Fibroblast of lung (primary cell): Measurements from ENCODE around the gene LRRC3C. TPM values are rescaled to one million over a fixed set of nuclear protein-coding genes. Genes with fewer than 3 reads are reported as not detected.

Source experiments
- DNase-seq, 2 donors: peaks; one replicate each; pipeline versions ENCODE4 v3.0.0 to v3.0.0-alpha.2; 2010; ENCODE audit warnings: low read depth in 2 of 2
- H2AFZ ChIP-seq: 2 replicates; pipeline ENCODE4 v1.5.1; 2012; ENCODE audit warnings: low read length, control low read depth, inconsistent platforms
- H3K27ac ChIP-seq: 2 replicates; pipeline ENCODE4 v1.5.1; 2011; ENCODE audit warnings: low read length, control low read depth; ENCODE audit not compliant: insufficient read depth
- H3K27me3 ChIP-seq: 2 replicates; pipeline ENCODE4 v1.5.1; 2011; ENCODE audit warnings: mild to moderate bottlenecking, low read length; ENCODE audit not compliant: control insufficient read depth, insufficient read depth
- H3K36me3 ChIP-seq: 2 replicates; pipeline ENCODE4 v1.5.1; 2011; ENCODE audit warnings: low read length; ENCODE audit not compliant: control insufficient read depth, insufficient read depth
- H3K4me1 ChIP-seq: 2 replicates; pipeline ENCODE4 v1.5.1; 2011; ENCODE audit warnings: low read length; ENCODE audit not compliant: control insufficient read depth, insufficient read depth; ENCODE audit errors: extremely low read depth
- H3K4me2 ChIP-seq: 2 replicates; pipeline ENCODE4 v1.5.1; 2011; ENCODE audit warnings: low read length, control low read depth; ENCODE audit not compliant: insufficient read depth; ENCODE audit errors: extremely low read depth
- H3K4me3 ChIP-seq, 4 experiments: fragments of 200-600 bp in 1 of 4; sonication (generic) in 1 of 4; replicated peaks in 1 of 4; 2 replicates each; pipeline ENCODE4 v1.5.1; 2011 to 2016; ENCODE audit warnings: low read length in 4 of 4, low read depth in 3 of 4, mild to moderate bottlenecking in 3 of 4, control low read depth in 2 of 4, inconsistent platforms in 1 of 4, mixed read lengths in 1 of 4; ENCODE audit not compliant: insufficient read depth in 1 of 4; ENCODE audit errors: control extremely low read depth in 1 of 4
- H3K79me2 ChIP-seq: 2 replicates; pipeline ENCODE4 v1.5.1; 2012; ENCODE audit warnings: mild to moderate bottlenecking, low read length, inconsistent platforms; ENCODE audit not compliant: control insufficient read depth, insufficient read depth
- H3K9ac ChIP-seq: 2 replicates; pipeline ENCODE4 v1.5.1; 2011; ENCODE audit warnings: mild to moderate bottlenecking, low read length, control low read depth; ENCODE audit not compliant: insufficient read depth
- H3K9me3 ChIP-seq: 2 replicates; pipeline ENCODE4 v1.5.1; 2012; ENCODE audit warnings: low read depth, low read length; ENCODE audit not compliant: control insufficient read depth, insufficient read depth
- H4K20me1 ChIP-seq: 2 replicates; pipeline ENCODE4 v1.5.1; 2011; ENCODE audit warnings: low read length; ENCODE audit not compliant: control insufficient read depth, insufficient read depth; ENCODE audit errors: extremely low read depth
- EZH2 ChIP-seq: IDR thresholded peaks from 2 replicates; pipeline ENCODE4 v1.5.1; 2012; ENCODE audit warnings: low read length, control low read depth, mild to moderate bottlenecking; ENCODE audit errors: missing control alignments
- polyA plus RNA-seq, 2 donors: library from polyadenylated mRNA; depleted of rRNA in 1 of 2; stranded (reverse) in 1 of 2; unstranded in 1 of 2; fragments of >200 nt; gene quantifications; 2 replicates each; pipeline ENCODE4 v1.2.1, GENCODE V29; 2011 to 2012; ENCODE audit warnings: missing spikeins in 1 of 2
- total RNA-seq: library from RNA; depleted of rRNA; stranded (reverse); fragments of >200 nt; gene quantifications from 2 replicates; pipeline ENCODE4 v1.2.1, GENCODE V29; 2014
- TF ChIP-seq, protein P1 (sequence below), 2 donors: IDR thresholded peaks in 1 of 2; conservative IDR thresholded peaks in 1 of 2; 1 replicate in 1 of 2; 2 replicates in 1 of 2; pipeline ENCODE4 v1.5.1; 2011 to 2012; ENCODE audit warnings: low read length in 2 of 2, control low read depth in 1 of 2, inconsistent platforms in 1 of 2, low read depth in 1 of 2, mild to moderate bottlenecking in 1 of 2

LRRC3C gene
- total and polyA plus RNA-seq, 2 donors (not counting 1 experiment from before 2014, with no cell fraction given), result not detected

DNA sequence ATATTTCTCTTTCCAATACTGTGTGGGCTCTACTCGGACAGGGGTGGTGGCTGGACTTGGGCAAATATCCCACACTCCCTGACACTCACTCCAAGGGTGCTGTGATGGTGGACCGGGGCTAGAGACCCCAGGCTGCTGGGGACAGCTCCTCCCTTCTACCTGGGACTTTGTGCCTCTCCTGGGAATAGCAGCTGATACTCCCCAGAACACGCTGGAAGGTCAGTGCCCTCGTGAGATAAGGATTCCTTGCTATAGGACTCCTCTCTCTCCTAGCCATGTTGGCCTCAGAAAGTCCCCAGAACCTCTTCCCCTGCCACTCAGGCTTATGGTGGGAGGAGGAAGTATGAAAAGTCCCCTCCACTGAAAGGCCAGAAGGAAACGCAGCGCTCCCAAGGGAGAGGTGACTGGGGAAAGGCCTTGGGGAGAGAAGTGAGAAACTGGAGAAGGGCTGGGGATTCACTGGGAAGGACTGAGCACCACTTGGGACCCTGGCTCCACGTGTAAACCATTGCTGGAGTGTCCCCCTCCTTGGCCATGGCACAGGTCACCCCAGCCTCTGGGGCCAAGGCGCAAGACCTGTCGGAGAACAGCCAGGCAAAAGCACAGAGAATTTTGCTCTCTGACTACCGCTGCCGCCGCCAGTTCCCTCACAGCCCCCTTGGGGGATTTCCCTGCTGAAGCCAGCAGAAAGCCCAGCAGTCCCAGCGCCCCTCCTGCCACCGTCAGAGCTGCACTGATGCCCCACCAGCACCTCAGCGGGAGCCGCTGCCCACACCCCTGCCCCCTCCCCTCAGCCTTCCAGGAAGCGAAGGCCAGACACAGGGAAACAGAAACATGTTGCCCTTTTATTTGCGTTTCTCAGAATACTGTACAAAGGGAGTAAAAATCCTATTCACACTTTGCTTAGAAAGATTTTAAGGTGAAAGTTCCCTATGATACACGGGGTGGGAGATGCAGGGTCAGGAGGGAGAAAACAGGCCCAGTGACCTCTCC, 7.0 kb upstream of the LRRC3C start:
- Histone ChIP-seq H3K27ac (no peak overlapping the region), H2AFZ (no peak overlapping the region), H3K36me3 (peaks cover 23% of the 10 kb centered on the region), H3K9me3 (no peaks in the 10 kb centered on the region), H3K4me1 (peaks cover 13% of the 10 kb centered on the region), H3K9ac (no peak overlapping the region), H3K4me3 (no peak overlapping the region), H3K79me2 (peaks cover 16% of the 10 kb centered on the region), H3K4me2 (no peak overlapping the region), H4K20me1 (no peaks in the 10 kb centered on the region), H3K27me3 (no peaks in the 10 kb centered on the region)
- no peak for DNase-seq
- no peak for TF ChIP-seq EZH2
- TF ChIP-seq, protein P1, sequence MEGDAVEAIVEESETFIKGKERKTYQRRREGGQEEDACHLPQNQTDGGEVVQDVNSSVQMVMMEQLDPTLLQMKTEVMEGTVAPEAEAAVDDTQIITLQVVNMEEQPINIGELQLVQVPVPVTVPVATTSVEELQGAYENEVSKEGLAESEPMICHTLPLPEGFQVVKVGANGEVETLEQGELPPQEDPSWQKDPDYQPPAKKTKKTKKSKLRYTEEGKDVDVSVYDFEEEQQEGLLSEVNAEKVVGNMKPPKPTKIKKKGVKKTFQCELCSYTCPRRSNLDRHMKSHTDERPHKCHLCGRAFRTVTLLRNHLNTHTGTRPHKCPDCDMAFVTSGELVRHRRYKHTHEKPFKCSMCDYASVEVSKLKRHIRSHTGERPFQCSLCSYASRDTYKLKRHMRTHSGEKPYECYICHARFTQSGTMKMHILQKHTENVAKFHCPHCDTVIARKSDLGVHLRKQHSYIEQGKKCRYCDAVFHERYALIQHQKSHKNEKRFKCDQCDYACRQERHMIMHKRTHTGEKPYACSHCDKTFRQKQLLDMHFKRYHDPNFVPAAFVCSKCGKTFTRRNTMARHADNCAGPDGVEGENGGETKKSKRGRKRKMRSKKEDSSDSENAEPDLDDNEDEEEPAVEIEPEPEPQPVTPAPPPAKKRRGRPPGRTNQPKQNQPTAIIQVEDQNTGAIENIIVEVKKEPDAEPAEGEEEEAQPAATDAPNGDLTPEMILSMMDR (conservative IDR thresholded peaks at IDR 0.05 in 1 of 2, IDR thresholded peaks at IDR 0.05 in 1 of 2; ENCODE audit: low read depth in 1 of 2, low read length in 2 of 2), result no peak

DNA sequence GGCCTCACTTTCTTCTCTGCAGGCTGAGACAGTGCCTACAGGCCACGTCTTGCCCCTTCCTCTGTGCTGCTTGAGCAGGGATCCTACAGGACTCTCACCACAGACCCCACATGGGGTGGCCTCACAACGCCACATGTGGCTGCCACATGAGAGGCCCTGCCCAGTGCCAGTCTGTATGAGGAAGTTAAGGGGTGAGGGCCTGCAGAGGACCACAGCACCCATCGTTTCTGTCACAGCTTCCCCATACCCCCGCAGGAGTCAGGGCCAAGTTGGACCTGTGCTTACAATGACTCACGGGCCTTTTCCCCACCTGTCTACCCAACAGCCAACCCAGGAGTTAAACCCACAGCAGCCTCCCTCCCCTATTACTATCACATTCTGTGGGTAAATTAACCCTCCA, 6.2 kb upstream of the LRRC3C start:
- Histone ChIP-seq H3K9me3 (no peaks in the 10 kb centered on the region), H2AFZ (no peak overlapping the region), H3K36me3 (peaks cover 23% of the 10 kb centered on the region), H3K4me1 (peaks cover 17% of the 10 kb centered on the region), H3K27ac (no peak overlapping the region), H4K20me1 (no peaks in the 10 kb centered on the region), H3K9ac (no peak overlapping the region), H3K79me2 (peaks cover 24% of the 10 kb centered on the region), H3K4me2 (no peak overlapping the region), H3K4me3 (no peak overlapping the region), H3K27me3 (no peaks in the 10 kb centered on the region)
- TF ChIP-seq, protein P1 (conservative IDR thresholded peaks at IDR 0.05 in 1 of 2, IDR thresholded peaks at IDR 0.05 in 1 of 2; ENCODE audit: low read depth in 1 of 2, low read length in 2 of 2), result no peak
- no peak for TF ChIP-seq EZH2
- no peak for DNase-seq

DNA sequence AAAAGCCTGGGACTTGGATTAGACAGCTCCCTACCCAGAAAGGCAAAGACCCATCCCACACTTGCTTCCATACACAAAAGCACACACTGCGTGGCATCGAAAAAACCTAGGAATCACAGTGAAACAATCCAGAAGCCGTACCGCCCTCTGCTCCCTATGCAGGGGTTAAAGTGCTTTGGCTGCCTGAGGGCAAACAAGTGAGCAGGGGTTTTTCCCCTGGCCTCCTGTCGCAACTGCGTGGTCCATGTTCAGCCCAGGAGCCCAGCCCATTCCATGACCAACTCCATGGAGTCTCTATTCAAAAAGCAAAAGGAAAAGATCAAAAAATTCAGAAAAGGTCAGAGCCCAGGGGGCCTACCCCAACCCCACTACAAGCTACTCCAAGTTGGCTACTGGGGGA, 5.5 kb upstream of the LRRC3C start:
- Histone ChIP-seq H3K27me3 (no peaks in the 10 kb centered on the region), H3K4me1 (peaks cover 17% of the 10 kb centered on the region), H3K36me3 (peaks cover 23% of the 10 kb centered on the region), H3K79me2 (peaks cover 30% of the 10 kb centered on the region), H3K4me3 (no peak overlapping the region), H3K27ac (no peak overlapping the region), H3K9me3 (no peaks in the 10 kb centered on the region), H2AFZ (no peak overlapping the region), H3K9ac (no peak overlapping the region), H3K4me2 (no peak overlapping the region), H4K20me1 (no peaks in the 10 kb centered on the region)
- TF ChIP-seq, protein P1 (conservative IDR thresholded peaks at IDR 0.05 in 1 of 2, IDR thresholded peaks at IDR 0.05 in 1 of 2; ENCODE audit: low read depth in 1 of 2, low read length in 2 of 2), result no peak
- TF ChIP-seq EZH2, result no peak
- no peak for DNase-seq
